Calu3 (cell line): ENCODE results near the gene FAM120B. TPM values are rescaled to one million over a fixed set of nuclear protein-coding genes. Genes with fewer than 3 reads are reported as not detected.

Experiments used
- BruUV-seq: library from RNA; stranded (reverse); fragments of 400-500 nt; replicated peaks from 2 replicates; lab custom pipeline; 2021; lab: Mats Ljungman, UMichigan
- CTCF ChIA-PET: fragments of 300-600 bp; sonication (Branson Sonifier 250); formaldehyde crosslinking; loops from one replicate; lab custom pipeline; 2022; ENCODE audit warnings: antibody characterized with exemption; lab: Charles Lee
- DNase-seq: peaks from one replicate; pipeline ENCODE4 v3.0.0; 2022
- H3K27ac Mint-ChIP-seq: one replicate; pipeline ENCODE4 v1.8.0; 2022; ENCODE audit warnings: mixed read lengths; ENCODE audit not compliant: unreplicated experiment
- H3K27me3 Mint-ChIP-seq: one replicate; pipeline ENCODE4 v1.8.0; 2022; ENCODE audit warnings: mixed read lengths; ENCODE audit not compliant: unreplicated experiment
- H3K36me3 Mint-ChIP-seq: one replicate; pipeline ENCODE4 v1.8.0; 2022; ENCODE audit warnings: mild to moderate bottlenecking, moderate library complexity, mixed read lengths; ENCODE audit not compliant: insufficient read depth, unreplicated experiment
- H3K4me1 Mint-ChIP-seq: one replicate; pipeline ENCODE4 v1.8.0; 2022; ENCODE audit warnings: mild to moderate bottlenecking, low read depth, mixed read lengths; ENCODE audit not compliant: unreplicated experiment
- H3K4me3 Mint-ChIP-seq: one replicate; pipeline ENCODE4 v1.8.0; 2022; ENCODE audit warnings: mild to moderate bottlenecking, low read depth, moderate library complexity, mixed read lengths; ENCODE audit not compliant: unreplicated experiment
- H3K9me3 Mint-ChIP-seq: one replicate; pipeline ENCODE4 v1.8.0; 2022; ENCODE audit warnings: low read depth, mixed read lengths; ENCODE audit not compliant: unreplicated experiment
- CTCF ChIP-seq: fragments of 200-600 bp; IDR thresholded peaks from one replicate; pipeline ENCODE4 v1.8.0; 2022; ENCODE audit warnings: antibody characterized with exemption; ENCODE audit not compliant: unreplicated experiment
- intact Hi-C: fragments of 100-400 bp; cut with micrococcal nuclease; formaldehyde crosslinking; loops from one replicate; pipeline ENCODE4 v1.10.0; 2022; ENCODE audit not compliant: unreplicated experiment
- total RNA-seq: library from RNA; stranded (reverse); gene quantifications from 2 replicates; pipeline ENCODE4 v1.2.3, GENCODE V29; 2022

Gene FAM120B
- total RNA-seq, 1 experiment from 2014 or later = 13.2 TPM

DNA sequence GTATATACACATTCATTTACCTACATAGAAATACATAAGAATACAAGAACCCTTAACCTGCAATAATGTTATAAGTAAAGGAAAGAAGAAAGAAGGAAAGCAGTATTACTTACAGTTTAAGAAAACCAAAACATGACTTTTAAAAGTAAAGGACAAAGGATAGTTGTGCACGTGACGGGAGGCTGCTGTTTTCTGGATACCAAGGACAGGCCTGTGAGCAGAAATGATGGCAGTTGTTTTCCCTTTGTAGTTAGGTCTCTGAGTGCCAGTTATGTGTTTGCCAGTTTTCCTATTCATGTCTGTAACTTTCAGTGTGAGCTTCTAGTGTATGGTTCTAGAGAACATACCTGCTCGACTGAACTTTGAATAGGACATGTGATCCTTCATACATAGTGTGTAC is 54.8 kb downstream of the FAM120B start:
- intact Hi-C loops = no loop called here

GRCh38 chr6:170362121-170362520 is 55.6 kb downstream of the FAM120B start:
- Mint-ChIP-seq H3K9me3 (no peaks in the 10 kb centered on the region), H3K27ac (no peak overlapping the region), H3K27me3 (no peaks in the 10 kb centered on the region), H3K4me3 (no peak overlapping the region), H3K36me3 (peaks cover 14% of the 10 kb centered on the region), H3K4me1 (no peaks in the 10 kb centered on the region)
- CTCF ChIA-PET = no interaction called here
- DNase-seq = no peak
- BruUV-seq = no TSS peak
- intact Hi-C loops = no loop called here
- no peak for TF ChIP-seq CTCF

More for the DNA sequence above, 54.8 kb downstream of the FAM120B start:
- no peak for TF ChIP-seq CTCF
- Mint-ChIP-seq H3K4me1 (no peaks in the 10 kb centered on the region), H3K9me3 (no peaks in the 10 kb centered on the region), H3K27ac (no peak overlapping the region), H3K36me3 (peaks cover 14% of the 10 kb centered on the region), H3K27me3 (no peaks in the 10 kb centered on the region), H3K4me3 (no peak overlapping the region)
- no peak for DNase-seq
- no TSS peak for BruUV-seq
- CTCF ChIA-PET = no interaction called here

GRCh38 chr6:170363255-170363654 is 56.7 kb downstream of the FAM120B start:
- H3K27me3 Mint-ChIP-seq = no peaks in the 10 kb centered on the region
- intact Hi-C loops = no loop called here
- peaks cover 14% of the 10 kb centered on the region for H3K36me3 Mint-ChIP-seq
- BruUV-seq = no TSS peak
- no peak for TF ChIP-seq CTCF
- CTCF ChIA-PET = no interaction called here
- no peaks in the 10 kb centered on the region for H3K9me3 Mint-ChIP-seq
- H3K4me3 Mint-ChIP-seq = no peak overlapping the region
- no peak for DNase-seq
- H3K27ac Mint-ChIP-seq = no peak overlapping the region
- no peaks in the 10 kb centered on the region for H3K4me1 Mint-ChIP-seq

GRCh38 chr6:170365121-170365520 is 58.6 kb downstream of the FAM120B start:
- intact Hi-C loops = no loop called here
- TF ChIP-seq CTCF = no peak
- no peaks in the 10 kb centered on the region for H3K27me3 Mint-ChIP-seq
- no peak for DNase-seq
- peaks cover 14% of the 10 kb centered on the region for H3K36me3 Mint-ChIP-seq
- BruUV-seq = no TSS peak
- no peak overlapping the region for H3K4me3 Mint-ChIP-seq
- H3K9me3 Mint-ChIP-seq = no peaks in the 10 kb centered on the region
- no peak overlapping the region for H3K27ac Mint-ChIP-seq
- CTCF ChIA-PET = no interaction called here
- no peaks in the 10 kb centered on the region for H3K4me1 Mint-ChIP-seq

DNA sequence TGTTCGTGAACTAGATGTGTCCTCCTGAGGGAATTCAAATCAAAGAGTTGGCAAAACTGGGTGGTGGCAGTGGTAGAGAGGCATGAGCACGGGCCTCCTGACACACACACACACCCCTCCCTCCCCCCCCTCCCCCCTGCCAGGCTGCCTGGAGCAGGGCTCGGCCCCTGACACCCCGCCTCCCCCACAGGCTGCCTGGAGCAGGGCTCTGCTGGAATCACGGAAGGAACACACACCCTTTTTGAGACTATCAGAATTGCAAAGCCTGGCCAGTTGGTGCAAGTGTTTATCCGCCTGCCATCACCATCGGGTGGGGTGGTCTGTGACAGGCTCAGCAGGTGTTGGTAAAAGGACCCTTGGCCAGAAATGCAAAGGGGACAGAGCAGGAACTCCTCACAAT is 59.0 kb downstream of the FAM120B start:
- BruUV-seq = no TSS peak
- Mint-ChIP-seq H3K27ac (no peak overlapping the region), H3K4me3 (no peak overlapping the region), H3K9me3 (no peaks in the 10 kb centered on the region), H3K27me3 (no peaks in the 10 kb centered on the region), H3K36me3 (peaks cover 14% of the 10 kb centered on the region), H3K4me1 (no peaks in the 10 kb centered on the region)
- intact Hi-C loops = no loop called here
- CTCF ChIA-PET = no interaction called here
- TF ChIP-seq CTCF = no peak
- DNase-seq = no peak
